Vagina (tissue), 2 donors: ENCODE results near the gene ZBTB24. TPM values are rescaled to one million over a fixed set of nuclear protein-coding genes. Genes with fewer than 3 reads are reported as not detected.
"Not testable (repeated sequence)": the region's sequence is repeated elsewhere in the genome, so short reads cannot be mapped to it uniquely, and the experiment has no call there.

ENCODE experiments used
- DNase-seq, 2 donors: peaks; one replicate each; pipeline ENCODE4 v3.0.0-alpha.2; 2017; ENCODE audit errors: extremely low spot score in 2 of 2
- H3K27ac ChIP-seq: fragments of 200-600 bp; sonication (generic); one replicate; pipeline ENCODE4 v1.5.1; 2019
- H3K27me3 ChIP-seq: fragments of 200-600 bp; sonication (generic); one replicate; pipeline ENCODE4 v1.5.1; 2019
- H3K36me3 ChIP-seq, 2 donors: fragments of 200-600 bp; sonication (generic); one replicate each; pipeline ENCODE4 v1.5.1; 2017 to 2019
- H3K4me1 ChIP-seq: fragments of 200-600 bp; sonication (generic); one replicate; pipeline ENCODE4 v1.5.1; 2019
- H3K4me3 ChIP-seq, 2 donors: fragments of 200-600 bp; sonication (generic); 1 replicate in 1 of 2; 2 replicates in 1 of 2; pipeline ENCODE4 v1.5.1; 2016 to 2019
- H3K9me3 ChIP-seq: fragments of 200-600 bp; sonication (generic); one replicate; pipeline ENCODE4 v1.5.1; 2019
- CTCF ChIP-seq, 3 experiments: fragments of 450-650 bp in 2 of 3; fragments of 200-600 bp in 1 of 3; sonication (generic) in 1 of 3; IDR thresholded peaks; one replicate each; pipeline ENCODE4 v1.5.1; 2017 to 2019; ENCODE audit warnings: antibody characterized with exemption in 3 of 3, mild to moderate bottlenecking in 2 of 3, moderate library complexity in 2 of 3
- POLR2A ChIP-seq, 2 donors: fragments of 450-650 bp; IDR thresholded peaks; one replicate each; pipeline ENCODE4 v1.6.1; 2017; ENCODE audit warnings: antibody characterized with exemption in 2 of 2, mild to moderate bottlenecking in 2 of 2, moderate library complexity in 2 of 2
- POLR2AphosphoS5 ChIP-seq, 2 donors: sonication (generic); formaldehyde crosslinking; IDR thresholded peaks; one replicate each; pipeline ENCODE4 v1.9.0; 2017; ENCODE audit warnings: antibody characterized with exemption in 2 of 2, mild to moderate bottlenecking in 2 of 2, low read depth in 1 of 2; ENCODE audit not compliant: insufficient read depth in 1 of 2
- intact Hi-C: fragments of 100-400 bp; cut with DNase I; formaldehyde crosslinking; loops from one replicate; pipeline ENCODE4 v1.15.1; 2023
- total RNA-seq: library from RNA; depleted of rRNA; stranded (reverse); fragments of >200 nt; gene quantifications from one replicate; pipeline ENCODE4 v1.2.3, GENCODE V29; 2016

ZBTB24 gene
- total RNA-seq, 1 donor from 2014 or later, result 6.6 TPM

GRCh38 chr6:109524129-109524528 lies 41.1 kb upstream of the ZBTB24 start:
- no peaks in the 10 kb centered on the region for H3K36me3 ChIP-seq
- H3K4me3 ChIP-seq, result no peak overlapping the region
- intact Hi-C loops, result no loop called here
- no peak for DNase-seq
- no peaks in the 10 kb centered on the region for H3K4me1 ChIP-seq
- no peaks in the 10 kb centered on the region for H3K9me3 ChIP-seq
- no peaks in the 10 kb centered on the region for H3K27me3 ChIP-seq
- TF ChIP-seq POLR2A (IDR thresholded peaks at IDR 0.05), result no peak
- TF ChIP-seq POLR2AphosphoS5 (IDR thresholded peaks at IDR 0.05; ENCODE audit: insufficient read depth in 1 of 2, low read depth in 1 of 2), result no peak
- no peak for TF ChIP-seq CTCF (IDR thresholded peaks at IDR 0.05)
- no peak overlapping the region for H3K27ac ChIP-seq

- H3K27ac ChIP-seq, result no peak overlapping the region
- intact Hi-C loops, result no loop called here
- no peaks in the 10 kb centered on the region for H3K9me3 ChIP-seq
- H3K27me3 ChIP-seq, result no peaks in the 10 kb centered on the region
- TF ChIP-seq POLR2A (IDR thresholded peaks at IDR 0.05), result no peak
- no peak for TF ChIP-seq POLR2AphosphoS5 (IDR thresholded peaks at IDR 0.05; ENCODE audit: insufficient read depth in 1 of 2, low read depth in 1 of 2)
- no peak for TF ChIP-seq CTCF (IDR thresholded peaks at IDR 0.05)
- H3K36me3 ChIP-seq, result no peaks in the 10 kb centered on the region
- DNase-seq, result no peak
- no peak overlapping the region for H3K4me3 ChIP-seq
- H3K4me1 ChIP-seq, result no peaks in the 10 kb centered on the region
These were observed 40.5 kb upstream of the ZBTB24 start for GRCh38 chr6:109523478-109523877.

- no peaks in the 10 kb centered on the region for H3K9me3 ChIP-seq
- H3K36me3 ChIP-seq, result no peaks in the 10 kb centered on the region
- intact Hi-C loops, result no loop called here
- no peaks in the 10 kb centered on the region for H3K27me3 ChIP-seq
- TF ChIP-seq POLR2A (IDR thresholded peaks at IDR 0.05) (no peak), POLR2AphosphoS5 (IDR thresholded peaks at IDR 0.05; ENCODE audit: insufficient read depth in 1 of 2, low read depth in 1 of 2) (no peak), CTCF (IDR thresholded peaks at IDR 0.05) (no peak)
- no peaks in the 10 kb centered on the region for H3K4me1 ChIP-seq
- DNase-seq, result no peak
- H3K4me3 ChIP-seq, result no peak overlapping the region
- no peak overlapping the region for H3K27ac ChIP-seq
These were observed 38.1 kb upstream of the ZBTB24 start for GRCh38 chr6:109521080-109521479.

GRCh38 chr6:109519647-109520046 lies 36.6 kb upstream of the ZBTB24 start:
- H3K4me1 ChIP-seq, H3K9me3 ChIP-seq, H3K36me3 ChIP-seq, intact Hi-C loops, H3K4me3 ChIP-seq, H3K27ac ChIP-seq, H3K27me3 ChIP-seq, DNase-seq: not testable (repeated sequence)

- intact Hi-C loops, result no loop called here
- H3K27me3 ChIP-seq, result no peaks in the 10 kb centered on the region
These were observed 33.9 kb upstream of the ZBTB24 start for GRCh38 chr6:109516929-109517328.

More at GRCh38 chr6:109516929-109517328, 33.9 kb upstream of the ZBTB24 start:
- Histone ChIP-seq H3K27ac (no peak overlapping the region), H3K36me3 (no peaks in the 10 kb centered on the region), H3K4me1 (no peaks in the 10 kb centered on the region), H3K4me3 (no peak overlapping the region), H3K9me3 (no peaks in the 10 kb centered on the region)
- no peak for DNase-seq
- TF ChIP-seq POLR2A (IDR thresholded peaks at IDR 0.05), result no peak
- TF ChIP-seq CTCF (IDR thresholded peaks at IDR 0.05), result no peak
- TF ChIP-seq POLR2AphosphoS5 (IDR thresholded peaks at IDR 0.05; ENCODE audit: insufficient read depth in 1 of 2, low read depth in 1 of 2), result no peak
